PC-9 (cell line): ENCODE results near the gene AGRP.

Experiments used
- CTCF ChIP-seq: fragments of 200-600 bp; sonication (generic); conservative IDR thresholded peaks from 2 replicates; pipeline ENCODE4 v1.6.1; 2017; ENCODE audit warnings: mixed run types, antibody characterized with exemption, mild to moderate bottlenecking, moderate library complexity
- EZH2 ChIP-seq: fragments of 200-600 bp; sonication (generic); IDR thresholded peaks from 2 replicates; pipeline ENCODE4 v1.8.0; 2017; ENCODE audit warnings: antibody characterized with exemption, low read depth

DNA sequence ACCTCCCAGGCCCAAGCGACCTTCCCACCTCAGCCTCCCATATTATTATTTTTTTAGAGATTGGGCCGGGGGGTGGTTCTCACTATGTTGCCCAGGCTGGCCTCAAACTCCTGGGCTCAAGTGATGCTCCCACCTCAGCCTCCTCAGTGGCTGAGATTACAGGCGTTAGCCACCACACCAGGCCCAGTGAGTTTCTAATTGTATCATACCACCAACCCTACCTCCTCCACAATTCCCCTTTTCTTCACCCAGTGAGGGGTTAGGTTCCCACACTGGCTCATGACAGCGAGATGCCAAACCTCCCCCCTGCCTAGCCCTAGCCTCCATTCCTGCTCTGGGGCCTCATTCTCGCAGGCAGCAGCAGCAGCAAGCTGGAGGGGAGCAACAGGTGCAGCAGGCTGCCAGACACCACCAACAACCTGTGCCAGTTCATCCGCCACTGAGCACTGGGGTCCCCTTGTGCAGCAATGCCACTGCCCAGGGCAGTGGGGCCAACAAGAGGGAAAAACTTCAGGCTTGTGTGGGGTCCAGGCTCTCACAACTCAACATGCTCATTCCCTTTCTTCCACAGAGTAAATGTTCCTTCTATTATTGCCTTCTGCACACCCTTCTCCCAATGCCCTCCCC lies 11.5 kb downstream of the AGRP start:
- TF ChIP-seq EZH2 = no peak
- TF ChIP-seq CTCF = no peak
